GM19043 (cell line): ENCODE data around the gene MYO9B.

Experiments used
- ATAC-seq: cut with Tn5 transposase; IDR thresholded peaks from one replicate; pipeline ENCODE4 v1.9.1; 2021; ENCODE audit warnings: low read depth; ENCODE audit not compliant: unreplicated experiment

Gene MYO9B

DNA sequence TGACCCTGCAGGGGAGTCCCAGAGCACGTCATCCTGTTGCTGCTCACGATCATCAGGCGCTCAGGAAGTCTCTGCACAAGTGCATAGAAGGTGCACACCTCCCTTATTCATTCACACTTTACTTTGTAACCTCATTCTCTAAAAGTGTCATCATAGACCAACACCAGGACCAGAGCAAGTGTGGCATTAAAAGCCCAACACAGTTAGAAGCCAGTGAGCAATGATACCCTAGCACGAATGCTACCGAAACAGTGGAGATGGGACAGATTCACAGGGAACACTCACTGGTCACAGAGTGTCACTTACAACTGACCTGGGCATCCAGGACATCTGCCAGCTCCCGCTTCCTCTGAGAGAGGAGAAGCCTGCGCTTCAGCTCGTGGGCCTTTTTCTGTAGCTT is 17.3 kb upstream of the MYO9B start:
- ATAC-seq = no peak

DNA sequence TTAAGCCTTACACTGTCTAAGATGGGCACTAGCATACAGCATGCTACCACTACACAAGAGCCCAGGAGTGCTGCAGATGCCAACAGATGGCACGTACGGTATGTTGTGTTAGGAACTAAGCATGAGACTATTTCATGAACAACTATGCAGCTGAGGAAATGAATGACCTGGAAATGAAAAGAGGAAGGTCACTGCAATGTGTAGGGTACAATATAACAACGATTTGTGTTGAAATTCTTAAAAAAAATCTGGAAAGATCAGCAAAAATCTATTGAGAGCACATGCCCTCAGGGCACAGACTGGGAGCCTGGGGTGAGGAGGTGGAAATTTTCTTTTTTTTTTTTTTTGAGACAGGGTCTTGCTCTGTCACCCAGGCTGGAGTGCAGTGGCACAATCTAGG is 14.8 kb upstream of the MYO9B start:
- no peak for ATAC-seq

DNA sequence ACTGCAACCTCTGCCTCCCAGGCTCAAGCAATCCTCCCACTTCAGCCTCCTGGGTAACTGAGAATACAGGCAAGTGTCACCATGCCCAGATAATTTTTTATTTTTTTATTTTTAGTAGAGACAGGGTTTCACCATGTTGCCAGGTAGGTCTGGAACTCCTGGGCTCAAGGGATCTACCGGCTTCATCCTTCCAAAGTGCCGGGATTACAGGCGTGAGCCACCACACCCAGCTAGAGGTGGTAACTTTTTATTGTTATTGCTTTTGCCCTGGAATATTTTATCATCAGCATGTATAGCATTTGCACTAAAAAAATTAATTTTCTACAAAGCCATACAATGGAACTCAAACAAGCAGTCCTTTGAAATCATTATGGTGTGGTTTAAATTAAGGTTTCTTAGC is 14.4 kb upstream of the MYO9B start:
- no peak for ATAC-seq

DNA sequence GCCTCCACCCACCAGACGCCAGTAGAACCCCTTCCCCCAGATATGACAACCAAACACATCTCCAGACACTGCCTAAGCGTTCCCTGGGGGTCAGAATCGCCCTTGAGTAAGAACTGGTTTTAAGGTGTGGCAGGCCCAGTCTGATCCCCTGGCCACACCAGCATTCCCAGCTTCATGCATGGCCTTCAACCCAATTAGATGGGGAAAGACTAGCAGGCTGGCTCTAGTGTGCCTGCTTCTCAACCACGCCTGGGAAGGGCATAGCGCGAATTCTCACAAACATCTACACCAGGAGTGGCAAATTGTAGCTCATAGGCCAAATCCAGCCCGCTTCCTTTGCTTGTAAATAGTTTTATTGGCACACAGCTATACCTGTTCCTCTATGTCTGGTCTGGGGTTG is 13.9 kb upstream of the MYO9B start:
- no peak for ATAC-seq

DNA sequence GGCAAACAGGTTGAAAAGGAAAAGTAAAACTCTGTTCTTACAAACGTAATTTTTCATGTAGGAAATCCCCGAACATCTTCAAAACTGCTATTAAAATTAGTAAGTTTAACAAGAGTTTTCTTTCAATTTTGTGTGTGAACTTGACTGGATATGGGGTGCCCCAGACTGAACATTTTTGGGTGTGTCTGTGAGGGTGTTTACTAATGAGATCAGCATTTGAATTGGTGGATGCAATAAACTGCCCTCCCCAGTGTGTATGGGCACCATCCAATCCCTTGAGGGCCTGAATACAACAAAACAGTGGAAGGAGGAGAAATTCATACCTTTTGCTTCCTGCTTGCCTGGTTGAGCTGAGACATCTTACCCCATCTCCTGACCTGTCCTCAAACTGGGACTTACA is 12.1 kb upstream of the MYO9B start:
- no peak for ATAC-seq

DNA sequence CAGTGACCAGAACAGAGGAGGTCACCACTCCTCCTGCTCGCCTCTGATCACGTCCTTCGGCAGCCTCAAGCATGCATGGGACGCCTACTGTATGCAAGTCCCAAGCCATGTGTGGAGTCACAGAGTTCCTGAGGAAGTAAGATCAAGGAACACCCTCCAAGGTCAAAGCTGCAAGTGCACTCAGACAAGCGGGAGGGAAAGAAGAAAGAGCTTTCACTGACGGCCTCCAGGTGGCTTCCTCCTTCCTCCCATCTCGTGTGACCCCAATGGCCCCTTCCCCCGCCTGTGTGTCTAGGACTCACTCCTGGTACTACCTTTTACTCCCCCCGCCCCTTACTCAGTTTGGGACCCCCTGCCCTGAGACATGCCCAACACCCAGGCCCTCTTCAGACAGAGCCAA is 6.4 kb upstream of the MYO9B start:
- no peak for ATAC-seq

DNA sequence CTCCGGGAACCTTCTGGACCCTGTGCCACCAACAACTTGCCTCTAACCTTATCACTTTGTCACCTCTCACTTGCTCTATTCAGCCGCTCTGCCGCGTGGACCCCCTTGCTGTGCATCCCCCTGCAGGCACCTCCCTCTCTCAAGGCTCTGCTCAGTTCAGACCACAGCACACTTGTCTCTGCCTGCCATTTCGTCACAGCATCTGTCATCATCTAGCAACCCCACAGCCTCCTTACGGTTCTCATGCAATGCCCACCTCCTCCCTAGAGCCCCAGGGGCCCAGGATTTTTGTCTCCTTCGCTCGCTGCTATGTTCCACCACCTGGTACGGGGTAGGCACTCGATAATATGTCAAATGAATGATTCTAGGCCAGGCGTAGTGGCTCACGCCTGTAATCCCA is 5.2 kb upstream of the MYO9B start:
- ATAC-seq = no peak

DNA sequence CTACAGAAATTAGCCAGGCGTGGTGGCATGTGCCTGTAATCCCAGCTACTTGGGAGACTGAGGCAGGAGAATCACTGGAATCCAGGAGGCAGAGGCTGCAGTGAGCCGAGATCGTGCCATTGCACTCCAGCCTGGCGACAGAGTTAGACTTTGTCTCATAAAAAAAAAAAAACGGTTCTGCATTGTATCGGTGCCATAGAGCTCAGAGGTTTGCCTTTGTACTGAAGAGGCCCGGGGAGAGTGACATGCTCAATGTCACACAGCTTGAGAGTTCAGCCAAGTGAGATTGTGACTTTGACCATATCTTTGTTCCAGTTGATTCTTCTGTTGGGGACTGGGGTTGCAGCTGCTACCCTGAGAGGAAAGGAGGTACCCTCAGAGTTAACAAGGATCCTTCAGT is 4.7 kb upstream of the MYO9B start:
- ATAC-seq = no peak

DNA sequence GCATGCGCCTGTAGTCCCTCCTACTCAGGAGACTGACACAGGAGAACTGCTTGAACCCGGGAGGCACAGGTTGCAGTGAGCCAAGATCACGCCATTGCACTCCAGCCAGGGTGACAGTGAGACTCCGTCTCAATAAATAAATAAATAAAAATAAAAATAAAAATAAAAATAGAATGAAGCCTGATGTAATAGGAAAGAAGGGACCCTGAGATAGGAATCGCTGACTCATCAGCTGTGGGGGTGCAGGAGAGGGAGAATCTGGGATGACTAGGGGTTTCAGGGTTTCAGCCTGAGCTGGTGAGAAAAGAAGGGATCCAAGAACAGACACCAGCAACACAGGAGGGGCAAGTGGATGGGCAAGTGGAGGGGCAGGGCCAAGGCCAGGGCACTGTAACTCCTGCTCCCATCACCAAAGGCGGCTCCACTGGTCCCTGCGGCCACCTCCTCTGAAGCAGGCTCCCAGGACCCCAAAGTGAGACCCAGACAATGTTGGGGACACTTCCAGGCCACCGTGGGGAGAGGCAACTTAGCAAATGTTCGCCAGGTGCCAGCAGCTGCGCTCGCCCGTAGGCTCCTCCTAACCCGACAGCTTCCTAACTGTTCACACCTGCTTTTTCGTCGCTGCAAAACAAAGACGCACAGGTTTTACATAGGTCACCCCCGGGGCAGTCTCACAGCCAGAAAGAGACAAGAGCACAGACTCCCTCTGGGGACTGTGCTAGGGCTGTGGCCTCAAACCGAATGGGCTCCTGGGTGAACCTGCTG is 1.5 kb upstream of the MYO9B start:
- no peak for ATAC-seq

DNA sequence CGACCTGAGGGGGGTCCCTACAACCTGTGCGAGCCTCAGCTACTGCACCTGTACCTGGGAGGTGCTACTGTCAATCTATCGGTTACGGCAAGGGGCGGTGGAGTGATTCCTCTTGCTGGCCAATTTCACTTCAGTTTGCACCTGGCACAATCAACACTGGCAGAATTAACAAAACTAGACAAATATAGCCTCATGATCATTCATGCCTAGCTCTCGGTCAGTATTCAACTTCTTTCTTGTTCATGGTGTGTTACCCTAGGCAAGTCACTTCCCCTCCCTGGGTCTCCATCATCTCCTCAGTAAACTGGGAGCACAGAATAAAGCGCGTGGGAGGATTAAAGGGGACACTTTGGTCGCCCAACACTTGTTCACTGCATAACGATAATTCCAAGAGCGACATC is 943 bp upstream of the MYO9B start:
- ATAC-seq = no peak

DNA sequence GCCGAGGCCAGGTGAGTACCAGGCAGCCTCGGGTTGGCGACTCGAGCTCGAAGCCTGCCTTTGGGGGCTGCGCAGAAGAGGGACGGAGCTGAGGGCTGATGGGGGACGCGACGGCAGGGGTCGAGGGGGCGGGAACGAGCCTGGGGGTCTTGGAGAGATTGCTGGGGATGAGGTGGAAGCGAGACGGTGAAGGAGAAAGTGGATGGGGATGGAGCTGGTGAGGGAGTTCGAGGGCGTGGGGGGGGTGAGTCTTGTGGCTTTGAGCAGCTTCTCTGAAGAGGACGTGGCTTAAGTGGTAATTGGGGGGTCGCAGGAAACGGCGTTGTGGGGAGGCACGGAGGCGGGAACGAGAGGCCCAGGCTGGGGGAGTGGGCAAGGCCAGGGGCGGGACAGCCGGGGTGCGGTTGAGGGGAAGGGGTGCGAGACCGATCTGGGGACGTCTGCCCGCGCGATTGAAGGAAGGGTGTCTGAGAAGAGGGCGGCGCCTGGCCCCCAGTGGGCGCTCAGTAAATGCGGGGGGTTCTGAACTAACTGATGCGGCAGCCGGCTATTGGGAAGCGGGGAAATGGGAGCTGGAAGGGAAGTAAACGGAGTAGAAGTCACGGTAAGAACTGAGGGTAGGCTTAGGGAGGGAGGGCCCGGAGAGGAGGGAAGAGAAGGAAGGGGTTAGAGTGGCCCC is 426 bp downstream of the MYO9B start:
- no peak for ATAC-seq

DNA sequence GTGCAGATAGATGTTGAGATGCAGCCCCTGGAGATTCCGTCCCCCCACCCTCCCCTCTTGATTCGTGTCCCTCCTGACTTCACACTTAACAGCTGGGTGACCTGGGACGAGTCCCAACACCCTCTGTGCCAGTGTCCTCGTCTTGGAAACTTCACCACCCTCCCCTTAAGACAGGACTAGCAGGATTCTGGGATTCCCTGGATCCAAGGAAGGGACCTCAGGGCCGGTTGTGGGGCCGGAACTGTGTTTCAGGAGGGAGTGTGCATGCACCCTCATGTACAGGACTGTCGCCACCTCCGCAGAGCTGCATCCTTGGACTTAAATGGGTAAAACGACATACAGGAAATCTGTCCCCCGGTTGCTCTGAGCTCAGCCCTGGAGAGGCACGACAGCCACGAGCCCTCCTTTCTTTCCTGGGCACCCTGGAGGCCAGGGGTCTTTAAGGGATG is 990 bp downstream of the MYO9B start:
- no peak for ATAC-seq

DNA sequence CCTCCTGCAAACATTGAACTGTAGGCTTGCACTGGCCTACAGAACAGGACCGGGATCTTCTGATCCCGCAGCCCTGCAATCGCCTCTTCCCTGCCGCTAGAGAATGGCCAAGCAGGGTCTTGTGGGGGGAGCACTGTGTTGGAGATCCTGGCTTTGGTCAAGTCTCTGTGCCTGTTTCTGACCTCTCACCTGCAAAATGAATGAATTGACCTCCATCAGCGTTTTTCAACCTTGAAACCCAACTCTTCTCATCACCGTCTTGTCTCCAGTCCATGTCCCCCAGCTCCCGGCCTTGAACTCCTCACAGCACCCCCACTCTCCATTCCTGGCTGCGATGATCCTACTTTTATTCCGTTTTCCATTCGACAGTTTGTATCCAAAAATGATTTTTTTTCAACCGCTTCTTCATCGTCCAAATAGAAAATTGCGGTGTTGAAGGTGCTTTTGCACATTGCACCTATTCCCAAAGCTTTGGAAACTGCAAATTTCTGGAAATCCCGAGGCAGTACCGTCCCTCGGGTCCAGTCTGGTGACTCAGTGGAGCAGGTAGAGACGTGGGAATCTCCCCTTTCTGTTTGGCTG is 2.0 kb downstream of the MYO9B start:
- no peak for ATAC-seq

DNA sequence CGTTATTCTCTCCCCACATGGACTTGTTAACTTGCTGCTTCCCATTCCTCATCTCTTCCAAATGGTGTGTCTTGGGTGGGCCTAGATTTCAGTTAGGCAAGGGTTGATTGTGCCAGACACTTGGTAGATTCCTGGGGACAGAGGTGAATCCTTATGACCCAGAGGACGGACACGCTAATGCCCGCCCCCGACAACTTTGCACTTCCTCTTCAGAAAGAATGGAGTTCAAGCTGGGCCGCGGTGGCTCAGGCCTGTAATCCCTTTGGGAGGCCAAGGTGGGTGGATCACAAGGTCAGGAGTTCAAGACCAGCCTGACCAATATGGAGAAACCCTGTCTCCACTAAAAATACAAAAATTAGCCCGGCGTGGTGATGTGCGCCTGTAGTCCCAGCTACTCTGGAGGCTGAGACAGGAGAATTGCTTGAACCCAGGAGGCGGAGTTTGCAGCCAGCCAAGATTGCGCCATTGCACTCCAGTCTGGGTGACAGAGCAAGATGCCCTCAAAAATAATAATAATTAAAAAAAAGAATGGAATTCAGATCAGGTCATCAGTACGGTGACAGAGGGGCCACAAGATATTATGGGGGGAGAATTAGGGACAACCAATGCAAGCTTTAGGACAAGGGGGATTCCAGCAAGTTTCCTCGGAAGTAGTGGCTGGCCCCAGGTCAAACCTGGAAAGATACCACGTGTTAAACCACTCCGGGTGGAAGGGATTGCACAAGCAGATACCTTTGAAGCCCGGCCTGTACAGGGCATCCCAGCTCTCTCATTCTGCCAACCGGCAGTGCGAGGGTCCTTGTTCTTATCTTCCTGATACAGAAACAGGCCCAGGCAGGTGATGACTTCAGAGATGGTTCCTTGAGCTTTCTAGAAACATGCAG is 2.7 kb downstream of the MYO9B start:
- ATAC-seq = no peak

DNA sequence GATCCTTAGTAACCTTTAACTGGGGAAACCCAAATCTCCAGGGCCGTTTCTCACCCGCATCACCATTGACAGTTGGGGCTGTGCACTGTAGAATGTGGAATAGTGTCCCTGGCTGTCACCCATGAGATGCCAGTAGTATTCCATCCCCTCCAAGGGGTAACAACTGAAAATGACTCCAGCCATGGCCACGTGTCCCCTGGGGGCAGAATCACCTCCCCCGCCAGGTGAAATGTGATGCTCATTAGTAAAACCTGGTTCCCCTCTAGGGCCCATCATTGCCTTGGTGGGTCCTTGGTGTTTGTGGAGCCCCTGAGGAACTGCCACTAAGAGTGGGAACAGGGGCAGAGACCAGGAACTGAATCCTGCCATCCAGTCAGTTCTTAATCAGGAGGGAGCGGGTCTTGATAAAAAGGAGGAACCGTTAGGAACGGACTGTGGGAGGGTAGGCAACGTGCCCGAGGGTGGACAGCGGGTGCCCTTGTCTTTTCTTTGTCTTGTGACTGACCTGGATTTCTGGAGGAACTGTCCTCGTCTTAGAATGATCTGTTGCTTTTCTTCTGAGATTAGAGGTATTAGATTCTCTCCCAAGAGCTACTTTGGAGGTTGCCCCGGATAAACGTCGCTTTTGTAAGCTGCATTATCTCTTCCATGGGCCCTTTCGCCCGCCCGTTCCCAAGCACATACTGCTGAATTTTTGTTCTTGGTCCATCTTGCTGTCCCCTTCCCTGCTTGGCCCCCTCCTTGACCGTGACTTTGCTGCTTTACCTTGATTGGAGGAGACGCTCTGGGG is 3.5 kb downstream of the MYO9B start:
- no peak for ATAC-seq

DNA sequence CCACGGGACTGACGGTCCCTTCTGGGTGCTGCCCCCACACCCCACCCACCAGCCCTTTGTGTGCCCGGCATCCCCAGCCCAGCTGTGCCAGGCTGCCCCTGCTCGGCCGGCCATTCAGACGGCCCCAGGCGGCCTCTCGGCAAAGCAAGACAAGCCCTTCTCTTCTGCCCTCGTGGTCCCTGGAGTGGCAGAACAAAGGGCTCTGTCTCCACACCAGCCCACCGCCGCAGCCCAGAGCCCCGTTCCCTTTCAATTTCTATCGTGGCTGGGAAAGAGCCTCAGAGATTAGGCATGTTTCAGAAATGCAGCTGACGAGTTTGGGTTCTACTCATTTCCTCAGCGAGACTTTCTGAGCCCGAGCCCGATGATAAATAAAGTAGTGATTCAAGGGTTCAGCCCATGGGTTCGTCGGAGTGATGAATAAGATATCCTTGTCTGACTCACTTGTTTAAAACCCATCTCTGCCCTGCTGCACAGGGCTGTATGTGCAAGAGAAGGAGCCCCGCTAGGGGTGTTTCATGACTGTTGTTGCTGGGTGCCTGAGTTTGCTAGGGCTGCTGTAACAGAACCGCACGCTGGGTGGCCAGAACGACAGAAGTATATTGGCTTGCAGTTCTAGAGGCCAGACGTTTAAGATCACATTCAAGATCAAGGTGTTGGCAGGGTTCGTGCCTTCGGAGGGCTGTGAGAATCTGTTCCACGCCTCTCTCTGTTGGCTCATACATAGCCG is 4.3 kb downstream of the MYO9B start:
- peak; percentile 36 for ATAC-seq

DNA sequence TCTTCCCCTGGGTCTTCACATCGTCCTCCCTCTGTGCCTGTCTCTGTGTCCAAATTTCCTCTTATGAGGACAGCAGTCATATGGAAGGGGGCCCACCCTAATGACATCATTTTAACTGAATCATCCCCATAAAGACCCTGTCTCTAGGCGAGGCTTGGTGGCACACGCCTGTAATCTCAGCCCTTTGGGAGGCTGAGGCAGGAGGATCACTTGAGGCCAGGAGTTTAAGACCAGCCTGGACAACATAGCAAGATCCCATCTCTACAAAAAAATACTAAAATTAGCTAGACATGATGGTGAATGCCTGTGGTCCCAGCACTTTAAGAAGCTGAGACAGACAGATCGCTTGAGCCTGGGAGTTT is 4.8 kb downstream of the MYO9B start:
- no peak for ATAC-seq

DNA sequence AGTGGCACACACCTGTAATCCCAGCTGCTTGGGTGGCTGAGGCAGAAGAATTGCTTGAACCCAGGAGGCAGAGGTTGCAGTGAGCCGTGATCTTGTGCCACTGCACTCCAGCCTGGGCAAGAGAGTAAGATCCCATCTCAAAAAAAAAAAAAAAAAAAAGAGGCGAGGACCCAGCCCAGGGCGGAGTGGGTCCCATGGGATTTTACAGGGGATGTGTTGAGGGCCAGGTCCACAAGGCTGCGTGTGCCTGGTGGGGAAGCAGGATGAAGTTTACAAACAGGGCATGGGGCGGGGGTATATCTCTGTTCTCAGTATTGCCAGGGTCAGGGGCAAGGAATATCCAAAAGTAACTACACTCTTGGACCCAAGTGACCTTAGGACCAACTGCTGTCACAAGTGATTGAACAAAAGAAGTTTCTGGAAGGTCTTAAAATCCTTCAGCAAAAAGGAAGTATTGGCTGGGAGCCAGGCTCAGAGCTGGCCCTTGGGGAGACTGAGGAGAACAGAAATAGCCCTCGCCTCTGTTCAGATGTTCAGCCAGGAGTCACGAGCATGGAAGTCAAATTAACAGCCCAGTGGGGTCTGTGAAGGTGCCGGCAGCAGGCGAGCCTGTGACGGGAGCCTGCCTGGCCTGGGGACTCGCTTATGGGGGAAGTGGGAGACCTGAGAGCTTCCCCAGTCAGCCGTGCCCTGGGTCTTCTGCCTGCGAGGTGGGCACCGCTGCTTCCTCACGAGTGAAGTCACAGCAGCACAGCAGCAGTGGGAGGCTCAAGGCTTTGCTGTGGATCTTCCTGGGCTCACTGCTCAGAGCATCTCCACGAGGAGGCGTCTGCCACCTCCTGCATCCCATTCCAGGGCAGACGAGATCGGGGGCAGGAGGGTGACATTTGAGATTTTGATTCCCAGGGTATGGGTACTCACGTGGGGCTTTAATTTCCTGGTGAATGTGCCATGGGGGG is 6.4 kb downstream of the MYO9B start:
- no peak for ATAC-seq

DNA sequence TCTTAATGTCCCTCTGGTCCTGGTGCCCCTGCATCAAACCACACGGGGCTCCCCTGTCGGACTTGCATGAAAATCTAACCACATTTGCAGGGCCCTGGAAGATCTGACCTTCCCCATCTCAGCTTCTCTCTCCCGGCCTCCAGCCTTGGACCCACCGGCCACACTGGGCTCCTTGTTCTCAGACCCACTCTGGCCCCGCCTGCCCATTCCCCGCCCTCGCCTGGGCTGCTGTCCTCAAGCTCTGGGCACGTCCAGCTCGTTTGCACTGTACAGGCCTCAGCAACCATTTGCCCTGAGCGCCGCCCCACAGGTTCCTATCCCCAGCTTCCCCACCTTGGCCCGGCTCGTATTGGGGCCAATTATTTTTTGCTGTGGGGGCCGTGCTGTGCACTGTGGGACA is 10.5 kb downstream of the MYO9B start:
- no peak for ATAC-seq
